GM18519 (cell line): ENCODE data around the gene ANKRD37.
"Not testable (repeated sequence)": the region's sequence is repeated elsewhere in the genome, so short reads cannot be mapped to it uniquely, and the experiment has no call there.

ENCODE experiments used
- ATAC-seq: cut with Tn5 transposase; IDR thresholded peaks from one replicate; pipeline ENCODE4 v1.9.1; 2021; ENCODE audit warnings: mild to moderate bottlenecking, moderate library complexity; ENCODE audit not compliant: unreplicated experiment, low FRiP score

The ANKRD37 gene

GRCh38 chr4:185396724-185397385 is at the start of gene ANKRD37:
Gene ANKRD37, plus strand, starts transcription at chr4:185396841. Its CDS starts 83 bp downstream, at chr4:185396924.
- no peak for ATAC-seq

- ATAC-seq = no peak
Measured at GRCh38 chr4:185346975-185347601, 49.6 kb upstream of the ANKRD37 start.

- ATAC-seq = no peak
Measured at GRCh38 chr4:185351691-185352090, 45.0 kb upstream of the ANKRD37 start.

- ATAC-seq = no peak
Measured at GRCh38 chr4:185352202-185352601, 44.4 kb upstream of the ANKRD37 start.

- no peak for ATAC-seq
Measured at GRCh38 chr4:185352741-185353140, 43.9 kb upstream of the ANKRD37 start.

- no peak for ATAC-seq
Measured at GRCh38 chr4:185357211-185357610, 39.4 kb upstream of the ANKRD37 start.

- ATAC-seq = no peak
Measured at GRCh38 chr4:185357733-185358440, 38.8 kb upstream of the ANKRD37 start.

- ATAC-seq = no peak
Measured at GRCh38 chr4:185358514-185358913, 38.1 kb upstream of the ANKRD37 start.

GRCh38 chr4:185358959-185359358 is 37.7 kb upstream of the ANKRD37 start:
- ATAC-seq = no peak

GRCh38 chr4:185359767-185360446 is 36.7 kb upstream of the ANKRD37 start:
- no peak for ATAC-seq

- ATAC-seq = no peak
Measured at GRCh38 chr4:185361872-185362271, 34.8 kb upstream of the ANKRD37 start.

- not testable (repeated sequence) for ATAC-seq
Measured at GRCh38 chr4:185362570-185362969, 34.1 kb upstream of the ANKRD37 start.

GRCh38 chr4:185363251-185363650 is 33.4 kb upstream of the ANKRD37 start:
- no peak for ATAC-seq

- no peak for ATAC-seq
Measured at GRCh38 chr4:185364886-185365285, 31.8 kb upstream of the ANKRD37 start.

- no peak for ATAC-seq
Measured at GRCh38 chr4:185369731-185370130, 26.9 kb upstream of the ANKRD37 start.

GRCh38 chr4:185370268-185370949 is 26.2 kb upstream of the ANKRD37 start:
- no peak for ATAC-seq

- no peak for ATAC-seq
Measured at GRCh38 chr4:185371702-185372101, 24.9 kb upstream of the ANKRD37 start.

- ATAC-seq = no peak
Measured at GRCh38 chr4:185374027-185374426, 22.6 kb upstream of the ANKRD37 start.

GRCh38 chr4:185374573-185374972 is 22.1 kb upstream of the ANKRD37 start:
- no peak for ATAC-seq

GRCh38 chr4:185378264-185378663 is 18.4 kb upstream of the ANKRD37 start:
- ATAC-seq = no peak
